Measurements from ENCODE around the gene NEMP2. TPM values are rescaled to one million over a fixed set of nuclear protein-coding genes. Genes with fewer than 3 reads are reported as not detected.

Gene NEMP2
- total RNA-seq, 1 donor from 2014 or later, result 11.9 TPM

- peaks cover 34% of the 10 kb centered on the region for H3K4me1 Mint-ChIP-seq (ENCODE audit: unreplicated experiment)
- H3K4me3 Mint-ChIP-seq (ENCODE audit: unreplicated experiment), result no peak overlapping the region
Observed at GRCh38 chr2:190546734-190547133, 12.2 kb upstream of the NEMP2 start.

GRCh38 chr2:190545555-190546385 is 11.2 kb upstream of the NEMP2 start:
- no peaks in the 10 kb centered on the region for H3K27me3 Mint-ChIP-seq (ENCODE audit: unreplicated experiment)
- H3K9me3 Mint-ChIP-seq (ENCODE audit: unreplicated experiment), result peaks cover 13% of the 10 kb centered on the region
- TF ChIP-seq CTCF (IDR thresholded peaks at IDR 0.05), result no peak
- peaks cover 32% of the 10 kb centered on the region for H3K4me1 Mint-ChIP-seq (ENCODE audit: unreplicated experiment)
- H3K36me3 Mint-ChIP-seq (ENCODE audit: unreplicated experiment), result peaks cover 12% of the 10 kb centered on the region
- H3K27ac Mint-ChIP-seq (ENCODE audit: unreplicated experiment), result peak overlapping the region; percentile 95
- H3K4me3 Mint-ChIP-seq (ENCODE audit: unreplicated experiment), result peak overlapping the region; percentile 76
- DNase-seq (ENCODE audit: extremely low spot score, unreplicated experiment), result no peak

More at GRCh38 chr2:190546734-190547133, 12.2 kb upstream of the NEMP2 start:
- peak overlapping the region; percentile 95 for H3K27ac Mint-ChIP-seq (ENCODE audit: unreplicated experiment)
- TF ChIP-seq CTCF (IDR thresholded peaks at IDR 0.05), result no peak
- H3K36me3 Mint-ChIP-seq (ENCODE audit: unreplicated experiment), result peaks cover 4% of the 10 kb centered on the region
- no peaks in the 10 kb centered on the region for H3K27me3 Mint-ChIP-seq (ENCODE audit: unreplicated experiment)
- DNase-seq (ENCODE audit: extremely low spot score, unreplicated experiment), result no peak
- H3K9me3 Mint-ChIP-seq (ENCODE audit: unreplicated experiment), result peaks cover 4% of the 10 kb centered on the region

- TF ChIP-seq CTCF (IDR thresholded peaks at IDR 0.05), result no peak
- H3K4me3 Mint-ChIP-seq (ENCODE audit: unreplicated experiment), result peak overlapping the region; percentile 76
- no peaks in the 10 kb centered on the region for H3K27me3 Mint-ChIP-seq (ENCODE audit: unreplicated experiment)
- no peak for DNase-seq (ENCODE audit: extremely low spot score, unreplicated experiment)
- H3K36me3 Mint-ChIP-seq (ENCODE audit: unreplicated experiment), result peaks cover 15% of the 10 kb centered on the region
- peak overlapping the region; percentile 95 for H3K27ac Mint-ChIP-seq (ENCODE audit: unreplicated experiment)
- H3K4me1 Mint-ChIP-seq (ENCODE audit: unreplicated experiment), result peaks cover 32% of the 10 kb centered on the region
- H3K9me3 Mint-ChIP-seq (ENCODE audit: unreplicated experiment), result peaks cover 19% of the 10 kb centered on the region
Observed at GRCh38 chr2:190545093-190545492, 10.6 kb upstream of the NEMP2 start.

- TF ChIP-seq CTCF (IDR thresholded peaks at IDR 0.05), result no peak
- Mint-ChIP-seq H3K27ac (ENCODE audit: unreplicated experiment) (no peak overlapping the region), H3K9me3 (ENCODE audit: unreplicated experiment) (peaks cover 33% of the 10 kb centered on the region), H3K4me1 (ENCODE audit: unreplicated experiment) (peaks cover 30% of the 10 kb centered on the region), H3K4me3 (ENCODE audit: unreplicated experiment) (no peak overlapping the region), H3K36me3 (ENCODE audit: unreplicated experiment) (peaks cover 35% of the 10 kb centered on the region), H3K27me3 (ENCODE audit: unreplicated experiment) (no peaks in the 10 kb centered on the region)
- DNase-seq (ENCODE audit: extremely low spot score, unreplicated experiment), result no peak
Observed at GRCh38 chr2:190540048-190540447, 5.5 kb upstream of the NEMP2 start.

- peak overlapping the region; percentile 31 for H3K27ac Mint-ChIP-seq (ENCODE audit: unreplicated experiment)
- no peak overlapping the region for H3K4me3 Mint-ChIP-seq (ENCODE audit: unreplicated experiment)
- peaks cover 35% of the 10 kb centered on the region for H3K36me3 Mint-ChIP-seq (ENCODE audit: unreplicated experiment)
Observed at GRCh38 chr2:190538201-190538600, 3.7 kb upstream of the NEMP2 start.

More at GRCh38 chr2:190538201-190538600, 3.7 kb upstream of the NEMP2 start:
- Mint-ChIP-seq H3K27me3 (ENCODE audit: unreplicated experiment) (no peaks in the 10 kb centered on the region), H3K4me1 (ENCODE audit: unreplicated experiment) (peaks cover 31% of the 10 kb centered on the region), H3K9me3 (ENCODE audit: unreplicated experiment) (peaks cover 33% of the 10 kb centered on the region)
- DNase-seq (ENCODE audit: extremely low spot score, unreplicated experiment), result no peak
- TF ChIP-seq CTCF (IDR thresholded peaks at IDR 0.05), result no peak
